G401 (cell line): ENCODE measurements around the gene GNAQ. TPM values are rescaled to one million over a fixed set of nuclear protein-coding genes. Genes with fewer than 3 reads are reported as not detected.

Source experiments
- DNase-seq: peaks from one replicate; pipeline ENCODE4 v3.0.0-alpha.2; 2015; ENCODE audit warnings: low spot score
- in situ Hi-C: cut with HindIII; loops from 2 replicates; pipeline ENCODE4 v1.10.0; 2016; ENCODE audit warnings: low sequenced_read_pairs, mixed read lengths
- total RNA-seq: library from RNA; depleted of rRNA; stranded (reverse); fragments of >200 nt; shearing (Covaris generic); gene quantifications from 2 replicates; pipeline ENCODE4 v1.2.3, GENCODE V29; 2014

GNAQ gene
- total RNA-seq, 1 experiment from 2014 or later = 24.5 TPM

- in situ Hi-C loops = no loop called here
- DNase-seq = no peak
These were observed 49.7 kb downstream of the GNAQ start for GRCh38 chr9:77981907-77982306.

DNA sequence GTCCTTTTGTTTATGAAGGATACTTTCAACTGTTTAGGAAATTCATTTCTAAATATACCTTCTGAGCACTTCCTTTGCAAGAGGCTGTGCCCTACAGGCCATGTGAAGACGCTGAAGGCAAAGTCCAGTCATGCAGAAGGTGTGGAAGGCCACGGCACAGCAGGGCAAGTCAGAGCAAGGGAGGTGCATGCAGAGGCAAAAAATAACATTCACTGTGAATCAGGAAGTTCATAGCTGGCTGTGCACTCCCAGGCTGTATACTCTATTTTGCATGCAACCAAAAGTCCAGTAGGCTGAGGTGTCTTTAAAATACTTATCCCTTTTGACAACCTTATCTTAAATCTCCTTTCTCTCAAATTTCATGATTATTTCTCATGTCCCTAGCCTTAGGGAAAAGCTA, 50.3 kb downstream of the GNAQ start:
- peak; percentile 19 for DNase-seq

GRCh38 chr9:77980622-77981021, 51.0 kb downstream of the GNAQ start:
- in situ Hi-C loops = no loop called here
- no peak for DNase-seq

More for the DNA sequence above, 50.3 kb downstream of the GNAQ start:
- in situ Hi-C loops = no loop called here

DNA sequence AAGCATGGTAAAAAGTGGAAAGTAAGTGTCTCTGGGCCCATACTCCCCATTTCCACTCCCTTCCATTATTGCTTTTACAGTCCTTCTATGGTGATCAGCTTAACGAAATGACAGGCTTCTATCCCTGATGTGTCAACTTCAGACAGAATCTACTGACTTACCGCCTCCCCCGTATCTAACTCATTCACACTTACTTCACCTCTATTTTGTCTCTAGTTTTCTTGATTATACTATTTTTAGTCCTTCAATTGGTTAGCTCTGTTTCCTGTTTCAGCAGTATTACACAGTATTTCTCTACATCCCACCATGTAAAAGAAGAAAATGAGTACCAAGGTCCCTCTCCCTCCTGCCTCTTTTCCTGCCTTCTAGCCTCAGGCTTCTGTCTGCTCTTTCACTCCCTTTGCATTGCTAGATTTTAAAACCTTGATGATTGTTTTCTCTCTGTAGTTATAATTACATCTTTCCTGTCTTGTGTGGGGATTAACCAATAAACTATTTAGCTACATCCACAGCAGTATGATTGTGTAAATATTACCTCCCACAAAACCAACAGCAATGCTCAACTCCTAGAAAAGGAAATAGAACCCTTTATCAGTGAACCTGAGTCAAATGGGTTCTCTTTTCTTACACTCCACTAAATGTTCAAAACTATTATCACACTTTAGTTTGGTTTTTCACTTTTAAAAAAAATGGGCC, 53.4 kb downstream of the GNAQ start:
- DNase-seq = no peak
- in situ Hi-C loops = no loop called here

DNA sequence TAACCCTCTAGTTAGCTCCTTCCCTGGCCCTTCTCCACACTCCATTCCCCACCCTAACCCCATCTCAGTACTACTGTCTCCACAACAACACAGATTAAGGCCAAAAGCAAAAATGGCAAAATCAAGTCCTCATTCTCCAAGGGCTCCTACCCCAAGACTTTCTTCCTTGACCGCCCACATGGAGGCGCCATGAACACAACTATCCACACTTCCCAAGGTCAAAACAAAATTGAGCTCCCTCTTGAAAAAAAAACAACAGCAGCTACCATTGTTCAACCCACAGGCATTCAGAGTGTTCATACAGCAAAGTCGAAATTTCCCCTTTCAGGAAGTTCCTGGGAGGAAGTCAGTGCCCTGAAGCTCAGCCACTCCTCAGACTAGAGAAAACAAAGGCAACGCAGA, 54.4 kb downstream of the GNAQ start:
- DNase-seq = peak; percentile 55
- in situ Hi-C loops = no loop called here

DNA sequence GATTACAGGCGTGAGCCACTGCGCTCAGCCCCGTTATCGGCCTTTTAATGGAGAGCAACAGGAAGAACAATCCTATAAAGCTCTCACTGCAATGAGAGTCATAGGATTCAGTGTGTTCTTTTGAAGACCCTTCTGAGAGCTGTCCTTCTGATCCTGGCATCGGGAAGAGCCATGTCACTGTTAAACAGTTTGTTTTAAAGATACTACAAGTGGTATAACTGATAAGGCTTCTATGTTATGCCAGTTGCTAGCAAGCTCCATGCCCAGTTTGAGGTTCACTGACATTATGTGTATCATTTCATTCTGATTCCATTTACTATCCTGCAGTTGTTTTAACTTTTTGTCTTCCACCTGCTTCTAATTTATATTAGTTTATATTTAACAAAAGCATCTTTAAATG, 55.8 kb downstream of the GNAQ start:
- in situ Hi-C loops = no loop called here
- DNase-seq = no peak

- DNase-seq = no peak
- in situ Hi-C loops = no loop called here
These were observed 56.6 kb downstream of the GNAQ start for GRCh38 chr9:77975036-77975435.

DNA sequence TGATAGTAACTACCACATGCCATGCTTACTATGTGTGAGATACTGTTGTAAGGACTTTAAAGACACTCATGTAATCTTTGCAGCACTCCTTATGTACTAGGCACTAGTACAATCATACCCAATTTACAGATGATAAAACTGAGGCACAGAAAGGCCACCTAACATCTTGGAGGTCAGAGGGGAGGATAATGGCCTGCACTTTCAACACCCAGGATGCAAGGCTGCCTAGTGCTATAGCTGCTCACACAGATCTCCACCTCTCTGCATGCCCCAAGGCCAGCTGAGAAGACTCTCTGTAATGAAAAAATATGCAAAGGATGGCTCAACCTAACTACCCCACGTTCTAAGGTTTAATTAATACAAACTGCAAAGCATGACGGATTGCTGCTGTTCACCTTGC, 57.2 kb downstream of the GNAQ start:
- DNase-seq = no peak
- in situ Hi-C loops = no loop called here

GRCh38 chr9:77969083-77969482, 62.5 kb downstream of the GNAQ start:
- no peak for DNase-seq
- in situ Hi-C loops = no loop called here

DNA sequence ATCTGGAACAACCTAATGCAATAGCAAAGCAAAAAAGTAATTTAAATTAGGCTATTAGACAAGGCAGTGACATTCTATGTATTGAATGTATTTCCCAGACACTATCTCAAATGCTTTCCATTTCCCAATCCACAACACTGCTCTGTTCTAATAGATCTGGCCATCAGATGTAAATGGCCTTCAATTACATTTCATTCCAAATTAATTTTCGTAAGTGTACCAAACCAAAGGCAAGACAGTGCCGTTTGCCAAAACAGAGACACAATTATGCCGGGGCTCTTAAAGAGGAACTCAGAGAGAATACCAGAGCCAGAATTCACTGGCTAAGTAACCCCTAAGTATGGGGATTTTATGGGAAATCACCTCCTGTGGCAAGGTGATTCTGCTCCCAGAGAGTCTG, 63.1 kb downstream of the GNAQ start:
- DNase-seq = no peak
- in situ Hi-C loops = no loop called here

GRCh38 chr9:77966718-77967117, 64.9 kb downstream of the GNAQ start:
- in situ Hi-C loops = no loop called here
- no peak for DNase-seq

GRCh38 chr9:77965445-77966123, 66.0 kb downstream of the GNAQ start:
- no peak for DNase-seq
- in situ Hi-C loops = no loop called here

- no peak for DNase-seq
- in situ Hi-C loops = no loop called here
These were observed 67.4 kb downstream of the GNAQ start for GRCh38 chr9:77964258-77964657.

GRCh38 chr9:77961541-77961940, 70.1 kb downstream of the GNAQ start:
- in situ Hi-C loops = no loop called here
- DNase-seq = no peak

DNA sequence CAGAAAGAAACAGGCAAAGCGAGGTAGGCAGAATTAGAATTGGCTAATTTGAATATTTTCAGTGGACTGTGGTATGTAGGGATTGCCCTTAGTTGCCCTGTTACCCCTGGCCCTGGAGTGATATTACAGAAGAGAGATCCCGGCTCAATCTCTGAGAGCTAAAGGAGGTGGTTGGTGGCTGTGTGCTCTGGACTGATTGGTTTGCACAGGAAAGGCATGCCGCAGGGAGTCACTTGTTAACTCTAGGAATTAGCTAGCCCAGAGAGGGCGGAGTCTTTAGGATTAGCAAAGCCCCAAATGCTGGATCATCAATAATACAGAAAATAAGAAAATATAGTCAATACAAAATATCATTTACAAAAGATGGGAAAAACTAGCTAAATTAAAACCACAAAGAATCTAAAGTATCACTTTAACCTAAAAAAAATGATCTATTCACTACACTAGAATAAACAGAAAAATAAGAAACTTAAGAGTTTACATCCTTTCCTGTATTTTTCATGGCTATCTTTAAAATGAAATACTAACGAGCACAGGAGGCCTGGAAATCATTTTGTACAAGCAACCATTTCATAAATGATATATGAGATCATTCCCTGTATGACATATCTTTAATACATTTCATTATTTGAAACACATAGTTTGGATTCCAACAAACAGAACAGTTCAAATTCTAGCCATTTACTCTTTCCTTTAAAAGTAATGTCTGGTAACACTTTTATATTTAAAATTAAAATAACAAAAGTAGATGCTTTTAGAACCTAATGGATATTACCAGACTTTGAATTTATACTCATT, 71.1 kb downstream of the GNAQ start:
- no peak for DNase-seq

GRCh38 chr9:77959803-77960202, 71.8 kb downstream of the GNAQ start:
- DNase-seq = no peak
- in situ Hi-C loops = no loop called here

More for the DNA sequence above, 71.1 kb downstream of the GNAQ start:
- in situ Hi-C loops = no loop called here

DNA sequence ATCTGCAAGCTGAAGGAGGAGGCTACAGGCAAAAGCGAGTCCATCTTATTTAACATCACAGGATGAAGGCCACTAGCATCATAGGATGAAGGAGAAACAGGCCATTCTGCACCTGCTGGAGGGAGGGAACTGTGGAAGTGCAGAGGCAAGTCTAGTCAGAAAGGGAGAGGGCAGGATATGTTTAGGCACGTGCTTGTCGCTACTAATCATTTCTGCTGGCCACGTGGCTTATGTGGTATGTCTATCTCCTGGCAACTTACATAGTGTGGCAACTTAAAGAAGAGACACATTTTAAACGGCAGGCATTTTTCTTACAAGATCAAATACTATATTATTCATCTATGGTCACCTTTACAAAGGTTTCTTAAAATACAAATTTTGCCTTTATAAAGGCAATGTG, 74.0 kb downstream of the GNAQ start:
- DNase-seq = no peak
- in situ Hi-C loops = no loop called here

- DNase-seq = no peak
- in situ Hi-C loops = no loop called here
These were observed 75.1 kb downstream of the GNAQ start for GRCh38 chr9:77956555-77956954.

DNA sequence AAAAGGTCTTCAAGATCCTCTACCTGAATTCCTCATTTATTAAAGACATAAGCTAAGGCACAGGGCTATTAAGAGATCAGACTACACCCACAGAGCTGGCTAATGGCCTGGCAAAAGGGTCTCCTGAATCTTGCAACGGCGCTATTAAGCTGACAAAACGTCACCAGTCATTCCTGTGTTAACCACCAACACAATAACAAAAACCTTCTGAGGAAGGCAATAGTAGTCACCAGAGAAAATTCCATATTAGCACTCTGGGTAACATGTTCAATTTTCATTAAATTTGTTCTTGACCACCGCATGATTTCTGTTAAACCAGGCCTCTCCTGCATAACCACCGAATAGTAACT, 77.0 kb downstream of the GNAQ start:
- in situ Hi-C loops = no loop called here
- DNase-seq = no peak

GRCh38 chr9:77954013-77954665, 77.5 kb downstream of the GNAQ start:
- in situ Hi-C loops = no loop called here
- DNase-seq = no peak
